GM19372 (cell line): ENCODE results near the gene STAB1.

ENCODE experiments used
- ATAC-seq: cut with Tn5 transposase; IDR thresholded peaks from one replicate; pipeline ENCODE4 v1.9.1; 2021; ENCODE audit warnings: mild to moderate bottlenecking, low read depth, moderate library complexity; ENCODE audit not compliant: unreplicated experiment

STAB1 gene

DNA sequence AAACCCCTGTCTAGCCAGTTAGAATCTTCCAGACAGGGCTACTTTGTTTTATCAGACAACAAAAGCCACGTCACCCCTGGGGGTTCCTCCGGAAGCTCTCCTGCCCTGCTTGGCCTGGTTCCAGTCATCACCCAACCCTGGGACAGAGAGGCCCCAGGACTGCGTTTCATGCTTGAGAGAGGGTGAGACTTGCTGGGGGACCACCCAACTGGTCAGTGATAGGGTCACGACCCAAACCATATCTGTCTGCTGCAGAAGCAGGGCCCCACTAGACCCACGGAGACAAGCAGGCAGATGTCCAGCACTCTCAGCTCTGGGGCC lies 37.3 kb downstream of the STAB1 start:
- ATAC-seq, result no peak

- no peak for ATAC-seq
These were observed 37.9 kb downstream of the STAB1 start for GRCh38 chr3:52532838-52533622.

DNA sequence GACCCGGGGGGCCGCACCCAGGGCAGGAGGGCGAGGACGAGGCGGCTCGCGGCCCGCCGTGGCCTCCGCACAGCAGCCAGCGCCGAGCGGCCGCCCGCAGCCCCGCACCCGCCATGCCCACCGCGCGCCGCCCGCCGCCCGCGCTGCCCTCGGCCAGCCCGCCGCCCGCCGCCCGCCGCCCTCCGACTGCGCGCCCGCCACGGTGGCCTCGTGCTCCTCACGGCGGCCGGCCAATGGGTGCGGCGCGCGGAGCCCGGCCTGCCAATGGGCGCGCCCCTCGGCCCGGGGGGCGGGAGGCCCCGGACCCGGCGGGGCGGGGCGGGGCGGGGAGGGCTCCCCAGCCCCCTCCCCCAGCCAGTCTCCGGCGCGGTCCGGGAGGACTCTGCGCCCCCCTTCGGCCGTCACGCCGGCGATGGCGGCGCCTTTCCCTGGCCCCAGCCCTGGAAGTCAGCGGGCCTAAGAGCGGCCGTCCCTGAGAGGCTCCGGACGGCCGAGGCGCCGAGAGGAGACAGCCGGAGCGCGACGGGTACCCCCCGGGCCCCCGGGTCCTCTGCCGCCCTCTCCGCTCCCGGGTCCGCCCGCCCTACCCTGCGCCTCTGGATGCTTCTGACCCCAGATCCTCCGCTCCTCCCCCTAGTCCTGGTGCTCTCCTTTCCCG lies 38.6 kb downstream of the STAB1 start, which contains the start of gene NT5DC2:
TSS of gene NT5DC2 (minus strand) at position 235 of the 658 bp plus-strand sequence. CDS start at position 115, 120 bp downstream.
- no peak for ATAC-seq

DNA sequence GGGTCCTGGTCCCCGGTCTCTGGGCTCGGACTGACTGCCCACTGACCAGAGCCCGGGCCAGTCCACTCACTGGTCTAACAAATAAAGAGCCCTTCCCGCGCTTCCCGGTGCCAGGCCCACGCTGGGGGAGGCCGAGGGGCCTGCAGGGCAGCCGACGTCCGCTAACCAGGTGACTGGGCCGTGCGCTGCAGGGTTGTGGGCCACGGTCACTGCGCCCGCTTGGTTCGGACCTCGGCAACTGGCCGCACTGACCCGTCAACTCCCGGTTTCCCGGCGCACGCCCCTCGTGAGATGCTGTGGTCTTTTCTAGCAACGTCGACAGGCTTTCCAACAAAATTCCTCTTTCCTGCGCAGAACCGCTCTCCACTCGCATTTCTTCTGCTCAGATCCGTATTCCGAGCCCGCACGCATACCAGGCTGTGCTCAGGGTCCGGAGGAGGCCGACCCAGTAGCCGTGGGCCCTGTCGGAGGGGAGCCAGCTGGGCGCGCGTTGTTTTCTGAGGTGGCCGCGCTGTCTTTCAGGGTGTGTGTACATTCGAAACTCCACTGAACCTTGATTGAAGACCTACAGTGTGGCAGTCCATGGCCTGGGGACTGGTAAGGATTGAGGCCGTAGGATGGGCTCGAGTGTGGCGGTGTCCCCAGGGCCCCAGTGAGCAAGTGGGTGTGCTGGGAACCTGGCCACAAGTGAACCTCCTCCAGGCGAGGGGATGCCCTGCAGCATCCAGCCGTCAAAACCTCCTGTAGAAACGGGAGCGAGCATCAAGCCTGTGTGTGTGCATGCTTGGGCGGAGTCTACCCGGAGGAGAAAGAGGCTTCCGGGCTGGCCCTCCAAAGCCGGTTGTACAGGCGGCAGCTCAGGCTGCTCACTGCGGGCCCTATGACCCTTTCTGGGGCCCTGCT lies 39.4 kb downstream of the STAB1 start:
- ATAC-seq, result no peak

- no peak for ATAC-seq
These were observed 40.4 kb downstream of the STAB1 start for GRCh38 chr3:52535411-52536111.

DNA sequence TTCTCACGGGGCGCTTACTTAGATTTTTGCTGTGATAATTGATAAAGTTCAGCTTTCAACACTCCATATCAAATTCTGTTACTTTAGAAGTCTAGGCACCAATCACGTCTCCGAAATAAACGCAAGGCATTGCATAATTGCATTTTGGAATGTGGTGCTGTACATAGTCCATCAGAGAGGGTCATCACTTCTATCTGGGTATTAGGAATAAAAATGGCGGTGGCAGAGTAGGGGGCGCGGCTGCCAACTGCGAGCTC lies 40.9 kb downstream of the STAB1 start:
- no peak for ATAC-seq

DNA sequence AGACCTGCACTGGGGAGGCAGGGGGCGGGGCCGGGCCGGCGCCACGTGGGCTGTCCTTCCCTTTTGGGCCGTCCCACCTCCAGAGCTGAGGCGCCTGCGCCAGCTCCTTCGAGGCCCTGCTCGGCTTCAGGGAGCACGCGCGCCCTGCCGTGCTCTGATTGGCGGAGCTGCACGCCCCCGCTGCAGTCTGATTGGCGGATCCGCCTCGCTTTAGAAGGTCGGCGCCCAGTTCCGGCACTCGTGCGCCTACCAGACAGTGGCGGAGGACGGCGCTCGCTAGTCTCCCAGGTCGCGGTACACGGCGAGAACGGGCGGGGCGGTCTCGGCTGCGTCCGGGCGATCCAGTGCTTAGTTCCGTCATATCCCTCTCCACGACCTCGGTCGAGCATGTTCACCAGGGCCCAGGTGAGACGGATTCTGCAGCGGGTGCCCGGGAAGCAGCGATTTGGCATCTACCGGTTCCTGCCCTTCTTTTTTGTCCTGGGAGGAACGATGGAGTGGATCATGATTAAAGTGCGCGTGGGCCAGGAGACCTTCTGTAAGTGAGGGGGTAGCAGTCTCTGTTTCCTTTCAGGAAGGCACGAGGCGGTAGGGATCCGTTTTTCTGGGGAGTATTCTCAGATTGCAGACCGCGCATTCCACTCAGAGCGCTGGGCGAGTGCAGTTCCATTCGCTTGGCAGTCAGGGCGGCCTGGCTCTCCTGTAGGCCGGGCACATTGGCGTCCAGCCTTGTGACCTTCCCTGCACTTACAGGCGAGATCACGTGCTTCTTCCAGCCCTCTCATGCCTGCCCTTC lies 41.4 kb downstream of the STAB1 start, which contains the start of gene UQCC5:
TSS of gene UQCC5 (plus strand) at position 237 of the 796 bp plus-strand sequence. CDS start at position 388, 151 bp downstream.
- peak; percentile 80 for ATAC-seq

- no peak for ATAC-seq
These were observed 42.1 kb downstream of the STAB1 start for GRCh38 chr3:52537165-52537620.

DNA sequence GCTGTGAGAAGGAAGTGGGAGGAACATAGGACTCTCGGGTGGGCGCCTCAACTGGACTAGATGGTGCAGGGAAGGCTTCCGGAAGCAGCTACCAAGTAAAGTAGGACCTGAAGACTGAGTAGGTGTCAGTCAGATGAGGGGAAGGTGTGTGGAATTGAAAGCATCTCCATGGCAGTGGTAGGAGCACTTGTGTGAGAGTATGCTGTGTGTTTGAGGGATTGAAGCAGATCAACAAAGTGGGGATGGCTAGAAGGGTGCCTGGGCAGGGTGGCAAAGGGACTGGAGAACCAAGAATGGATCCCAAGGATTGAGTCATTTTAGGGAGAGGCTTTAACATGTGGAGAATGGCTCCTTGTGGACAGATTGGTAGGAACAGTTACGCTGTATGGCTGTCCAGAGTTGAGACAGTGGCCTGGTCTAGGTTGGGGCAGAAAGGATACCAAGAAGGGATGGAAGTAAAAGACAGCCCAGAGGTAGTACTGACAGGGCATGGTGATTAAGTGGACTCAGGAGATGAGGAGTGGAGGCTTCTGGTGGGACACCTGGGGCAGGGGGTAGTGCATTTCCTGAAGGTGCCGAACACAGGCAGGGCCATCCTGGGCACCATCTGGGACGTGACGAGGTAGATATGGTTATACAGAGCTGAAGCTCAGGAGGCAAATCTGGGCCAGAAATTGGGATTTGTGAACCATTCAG lies 42.7 kb downstream of the STAB1 start:
- ATAC-seq, result no peak

DNA sequence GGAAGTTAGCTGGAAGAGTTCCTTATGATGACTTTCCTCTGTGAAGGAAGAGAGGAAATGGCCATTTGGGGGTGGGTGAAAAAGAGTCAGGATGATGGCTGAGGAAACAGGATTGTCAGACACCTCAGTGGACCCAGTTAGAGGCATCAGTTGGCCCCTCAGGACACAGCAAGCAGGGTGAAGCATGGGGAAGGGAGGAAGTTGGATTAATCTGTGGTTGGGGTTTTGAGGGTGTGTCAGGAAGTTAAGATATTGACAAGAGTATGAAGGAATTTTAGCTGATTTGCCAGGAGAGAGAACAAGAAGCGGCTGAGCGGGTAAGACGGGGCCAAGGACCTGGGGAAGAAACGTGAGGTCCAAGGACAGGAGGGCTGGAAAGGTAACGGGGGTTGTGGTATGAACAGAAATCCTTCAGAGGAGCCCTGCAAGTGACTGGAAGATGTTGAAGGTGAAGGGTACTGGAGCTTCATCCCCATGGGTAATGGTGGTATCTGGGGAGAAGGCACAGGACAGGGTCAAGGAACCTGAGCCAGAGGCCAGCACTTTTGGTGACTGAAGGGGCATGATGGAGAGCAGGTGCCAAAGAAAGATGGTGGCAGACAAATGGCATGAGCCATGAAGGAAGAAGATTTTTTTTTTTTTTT lies 44.0 kb downstream of the STAB1 start:
- no peak for ATAC-seq

DNA sequence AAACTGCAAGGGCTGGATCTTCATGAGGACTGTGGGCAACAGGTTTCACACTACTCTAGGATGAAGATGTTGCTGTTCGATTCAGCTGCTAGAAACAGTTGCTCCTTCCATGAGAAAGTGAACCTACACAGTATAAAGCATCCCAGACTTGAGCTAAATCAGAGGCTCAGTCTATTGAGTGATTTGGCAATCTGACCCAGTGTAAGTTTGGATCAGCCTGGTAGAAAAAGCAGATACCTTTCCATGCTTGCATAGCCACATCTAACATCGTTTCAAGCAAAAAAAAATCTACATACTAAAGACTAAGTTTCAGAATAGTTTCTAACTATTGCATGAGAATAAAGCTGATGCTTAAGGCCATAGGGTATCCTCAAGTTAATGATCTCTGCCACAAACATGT lies 45.9 kb downstream of the STAB1 start:
- no peak for ATAC-seq

DNA sequence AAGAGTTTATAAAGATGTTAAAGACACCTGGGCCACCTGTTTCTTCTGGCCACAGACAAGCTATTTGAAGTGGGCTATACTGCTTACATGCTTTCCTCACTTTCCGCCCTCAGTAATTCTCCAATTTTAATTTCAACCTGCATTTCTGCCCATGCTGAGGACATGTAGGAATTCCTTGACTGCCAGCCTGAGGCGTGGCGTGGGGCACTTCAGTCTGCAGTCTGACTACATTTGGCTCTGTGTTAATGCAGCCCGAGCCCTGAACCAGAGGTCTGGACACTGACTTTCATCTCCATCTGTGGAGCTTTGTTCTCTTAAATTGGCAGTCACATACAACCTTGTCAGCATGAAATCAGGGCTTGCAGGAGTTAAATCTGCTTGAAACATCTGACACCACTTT lies 49.8 kb downstream of the STAB1 start:
- ATAC-seq, result no peak

DNA sequence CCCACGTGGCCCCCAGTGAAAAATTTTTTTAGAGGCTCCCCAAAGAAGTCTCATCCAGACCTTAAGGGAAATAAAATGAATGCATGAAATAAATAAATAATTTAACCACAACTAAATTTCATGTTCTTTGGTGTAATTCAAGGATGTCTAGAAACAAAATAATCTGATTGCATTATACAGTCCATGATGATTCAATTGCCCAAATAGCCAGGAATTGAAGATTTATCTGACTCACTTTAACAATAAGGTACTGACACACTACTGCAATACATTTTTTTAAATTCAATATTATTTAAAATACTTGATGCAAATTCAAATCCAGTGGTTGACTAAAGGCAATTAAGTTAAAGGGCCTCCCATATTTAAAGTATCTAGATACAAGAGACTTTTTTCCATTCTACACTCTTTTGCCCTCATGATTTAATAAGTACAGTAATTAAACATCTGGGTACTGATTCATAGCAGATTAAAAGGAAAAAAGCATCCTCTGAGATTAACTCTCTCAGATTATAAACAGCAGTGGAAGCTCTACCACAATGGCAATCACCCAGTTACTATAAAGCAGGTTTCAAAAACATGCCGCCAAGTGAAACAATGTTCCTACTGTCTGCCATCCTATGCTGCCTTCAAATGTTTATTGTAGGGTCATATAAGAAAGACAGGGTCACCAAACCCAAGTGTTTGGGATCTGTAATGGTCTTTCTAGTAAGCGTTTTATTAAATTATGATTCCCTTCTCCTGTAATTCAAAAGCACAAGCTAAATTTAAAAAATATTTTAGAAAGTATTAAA lies 51.2 kb downstream of the STAB1 start:
- ATAC-seq, result no peak

DNA sequence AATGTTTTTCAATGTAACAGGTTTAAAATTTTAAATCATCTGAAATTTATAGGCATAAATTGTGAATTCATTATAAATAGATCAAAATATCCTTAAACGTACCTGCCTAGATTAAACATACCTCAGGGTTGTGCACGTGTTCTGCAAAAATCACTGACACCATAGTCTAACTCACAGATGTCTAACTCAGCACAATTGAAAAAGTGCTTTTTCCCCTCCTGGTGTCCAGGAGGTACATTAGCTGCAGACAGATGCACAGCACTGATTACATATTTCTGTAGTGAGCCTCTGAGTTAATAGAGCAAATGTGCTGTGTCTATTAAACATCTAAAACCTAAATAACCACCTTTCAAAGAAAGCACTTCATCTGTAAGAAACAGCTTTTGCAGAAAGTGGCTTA lies 52.0 kb downstream of the STAB1 start:
- no peak for ATAC-seq

DNA sequence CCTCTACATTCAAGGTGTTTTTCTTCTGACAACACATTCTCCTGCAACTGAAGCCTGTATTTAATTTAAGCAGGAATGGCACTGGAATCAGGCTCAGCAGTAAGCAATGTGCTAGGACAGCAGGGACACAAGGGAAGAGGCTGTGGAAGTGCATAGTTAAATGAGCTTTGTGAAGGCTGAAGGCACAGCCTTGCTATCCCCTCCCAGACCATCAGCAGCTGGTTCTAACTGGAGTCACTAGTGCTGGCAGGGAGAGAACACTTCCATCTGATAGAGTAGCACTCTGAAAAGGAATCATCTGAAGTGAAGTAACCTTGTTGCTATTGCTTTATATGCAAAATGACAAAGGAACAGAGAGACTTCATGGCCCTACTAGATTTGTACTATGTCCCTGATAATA lies 56.0 kb downstream of the STAB1 start:
- no peak for ATAC-seq

- ATAC-seq, result no peak
These were observed 57.0 kb downstream of the STAB1 start for GRCh38 chr3:52552089-52552488.

DNA sequence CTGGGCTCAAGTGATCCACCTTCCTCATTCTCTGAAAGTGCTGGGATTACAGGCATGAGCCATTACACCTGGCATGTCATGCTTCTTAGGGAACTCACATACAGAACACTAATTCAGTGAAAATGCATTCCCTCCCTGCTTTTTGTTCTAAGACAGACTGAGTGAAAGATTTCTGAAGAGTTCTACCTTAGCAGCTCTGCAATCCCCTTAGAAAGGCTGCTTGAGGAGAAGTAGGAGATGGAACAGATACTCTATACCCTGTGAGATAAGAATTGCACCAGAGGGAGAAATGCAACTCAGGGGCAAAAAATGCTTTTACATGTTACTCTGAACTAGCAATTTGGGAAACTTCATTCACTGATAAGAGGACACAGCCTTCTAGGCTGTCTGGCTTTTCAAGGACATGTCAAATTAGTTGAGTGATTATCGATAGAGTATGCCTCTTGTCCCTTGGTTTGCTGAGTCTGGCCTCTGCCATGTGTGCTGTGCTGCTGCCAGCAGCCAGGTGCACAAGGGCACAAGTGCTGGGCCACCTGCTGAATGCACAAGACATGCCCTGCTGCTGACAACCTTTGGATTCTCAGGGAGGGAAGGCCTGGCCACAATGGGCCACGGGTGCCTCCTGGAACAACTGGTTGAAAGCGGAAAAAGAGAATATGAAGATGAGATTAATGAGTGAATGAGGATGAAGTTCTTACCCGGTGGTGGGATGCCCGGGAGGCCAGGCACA lies 59.1 kb downstream of the STAB1 start:
- ATAC-seq, result no peak
